ENCODE data around the gene ZDHHC14. TPM values are rescaled to one million over a fixed set of nuclear protein-coding genes. Genes with fewer than 3 reads are reported as not detected.

ZDHHC14 gene
- total and polyA plus RNA-seq, 2 experiments from 2014 or later: 3.0 to 7.4 TPM

DNA sequence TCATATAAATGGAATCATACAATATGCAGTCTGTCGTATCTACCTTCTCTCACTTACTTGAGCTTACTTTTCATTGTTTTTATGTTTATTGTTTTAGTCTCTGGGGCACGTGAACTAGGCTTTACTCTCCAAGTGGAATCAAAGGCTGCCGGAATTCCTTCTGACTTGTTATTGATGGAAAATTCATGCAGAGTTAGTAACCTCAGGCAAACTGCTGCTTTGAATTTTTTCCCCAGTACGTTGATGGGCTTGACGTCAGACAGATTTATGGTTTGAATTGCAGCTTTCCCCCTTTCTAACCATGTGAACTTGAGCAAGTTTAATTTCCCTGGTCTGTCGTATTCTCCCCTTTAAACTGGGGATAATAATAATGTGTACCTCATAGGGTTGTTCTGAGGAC lies 68.6 kb downstream of the ZDHHC14 start (continued):
- TF ChIP-seq, protein P1, sequence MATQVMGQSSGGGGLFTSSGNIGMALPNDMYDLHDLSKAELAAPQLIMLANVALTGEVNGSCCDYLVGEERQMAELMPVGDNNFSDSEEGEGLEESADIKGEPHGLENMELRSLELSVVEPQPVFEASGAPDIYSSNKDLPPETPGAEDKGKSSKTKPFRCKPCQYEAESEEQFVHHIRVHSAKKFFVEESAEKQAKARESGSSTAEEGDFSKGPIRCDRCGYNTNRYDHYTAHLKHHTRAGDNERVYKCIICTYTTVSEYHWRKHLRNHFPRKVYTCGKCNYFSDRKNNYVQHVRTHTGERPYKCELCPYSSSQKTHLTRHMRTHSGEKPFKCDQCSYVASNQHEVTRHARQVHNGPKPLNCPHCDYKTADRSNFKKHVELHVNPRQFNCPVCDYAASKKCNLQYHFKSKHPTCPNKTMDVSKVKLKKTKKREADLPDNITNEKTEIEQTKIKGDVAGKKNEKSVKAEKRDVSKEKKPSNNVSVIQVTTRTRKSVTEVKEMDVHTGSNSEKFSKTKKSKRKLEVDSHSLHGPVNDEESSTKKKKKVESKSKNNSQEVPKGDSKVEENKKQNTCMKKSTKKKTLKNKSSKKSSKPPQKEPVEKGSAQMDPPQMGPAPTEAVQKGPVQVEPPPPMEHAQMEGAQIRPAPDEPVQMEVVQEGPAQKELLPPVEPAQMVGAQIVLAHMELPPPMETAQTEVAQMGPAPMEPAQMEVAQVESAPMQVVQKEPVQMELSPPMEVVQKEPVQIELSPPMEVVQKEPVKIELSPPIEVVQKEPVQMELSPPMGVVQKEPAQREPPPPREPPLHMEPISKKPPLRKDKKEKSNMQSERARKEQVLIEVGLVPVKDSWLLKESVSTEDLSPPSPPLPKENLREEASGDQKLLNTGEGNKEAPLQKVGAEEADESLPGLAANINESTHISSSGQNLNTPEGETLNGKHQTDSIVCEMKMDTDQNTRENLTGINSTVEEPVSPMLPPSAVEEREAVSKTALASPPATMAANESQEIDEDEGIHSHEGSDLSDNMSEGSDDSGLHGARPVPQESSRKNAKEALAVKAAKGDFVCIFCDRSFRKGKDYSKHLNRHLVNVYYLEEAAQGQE (IDR thresholded peaks at IDR 0.05; ENCODE audit: unreplicated experiment): no peak
- no peak for TF ChIP-seq ZNF331 (CRISPR knock-in tag; IDR thresholded peaks at IDR 0.05; ENCODE audit: low read depth)
- TF ChIP-seq, protein P2, sequence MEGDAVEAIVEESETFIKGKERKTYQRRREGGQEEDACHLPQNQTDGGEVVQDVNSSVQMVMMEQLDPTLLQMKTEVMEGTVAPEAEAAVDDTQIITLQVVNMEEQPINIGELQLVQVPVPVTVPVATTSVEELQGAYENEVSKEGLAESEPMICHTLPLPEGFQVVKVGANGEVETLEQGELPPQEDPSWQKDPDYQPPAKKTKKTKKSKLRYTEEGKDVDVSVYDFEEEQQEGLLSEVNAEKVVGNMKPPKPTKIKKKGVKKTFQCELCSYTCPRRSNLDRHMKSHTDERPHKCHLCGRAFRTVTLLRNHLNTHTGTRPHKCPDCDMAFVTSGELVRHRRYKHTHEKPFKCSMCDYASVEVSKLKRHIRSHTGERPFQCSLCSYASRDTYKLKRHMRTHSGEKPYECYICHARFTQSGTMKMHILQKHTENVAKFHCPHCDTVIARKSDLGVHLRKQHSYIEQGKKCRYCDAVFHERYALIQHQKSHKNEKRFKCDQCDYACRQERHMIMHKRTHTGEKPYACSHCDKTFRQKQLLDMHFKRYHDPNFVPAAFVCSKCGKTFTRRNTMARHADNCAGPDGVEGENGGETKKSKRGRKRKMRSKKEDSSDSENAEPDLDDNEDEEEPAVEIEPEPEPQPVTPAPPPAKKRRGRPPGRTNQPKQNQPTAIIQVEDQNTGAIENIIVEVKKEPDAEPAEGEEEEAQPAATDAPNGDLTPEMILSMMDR (conservative IDR thresholded peaks at IDR 0.05; ENCODE audit: low read depth in 2 of 2): no peak
- TF ChIP-seq CREB1 (CRISPR knock-in tag; IDR thresholded peaks at IDR 0.05; ENCODE audit: low read depth): no peak
- no peak for TF ChIP-seq EZH2 (IDR thresholded peaks at IDR 0.05; ENCODE audit: low read depth, unreplicated experiment)
- TF ChIP-seq EZH2phosphoT487 (IDR thresholded peaks at IDR 0.05; ENCODE audit: unreplicated experiment): no peak
- no peak for TF ChIP-seq ZNF114 (CRISPR knock-in tag; IDR thresholded peaks at IDR 0.05)
- no peak for TF ChIP-seq POLR2AphosphoS5 (IDR thresholded peaks at IDR 0.05; ENCODE audit: low read depth)
- no peak for TF ChIP-seq NANOG (IDR thresholded peaks at IDR 0.05; ENCODE audit: borderline replicate concordance)

DNA sequence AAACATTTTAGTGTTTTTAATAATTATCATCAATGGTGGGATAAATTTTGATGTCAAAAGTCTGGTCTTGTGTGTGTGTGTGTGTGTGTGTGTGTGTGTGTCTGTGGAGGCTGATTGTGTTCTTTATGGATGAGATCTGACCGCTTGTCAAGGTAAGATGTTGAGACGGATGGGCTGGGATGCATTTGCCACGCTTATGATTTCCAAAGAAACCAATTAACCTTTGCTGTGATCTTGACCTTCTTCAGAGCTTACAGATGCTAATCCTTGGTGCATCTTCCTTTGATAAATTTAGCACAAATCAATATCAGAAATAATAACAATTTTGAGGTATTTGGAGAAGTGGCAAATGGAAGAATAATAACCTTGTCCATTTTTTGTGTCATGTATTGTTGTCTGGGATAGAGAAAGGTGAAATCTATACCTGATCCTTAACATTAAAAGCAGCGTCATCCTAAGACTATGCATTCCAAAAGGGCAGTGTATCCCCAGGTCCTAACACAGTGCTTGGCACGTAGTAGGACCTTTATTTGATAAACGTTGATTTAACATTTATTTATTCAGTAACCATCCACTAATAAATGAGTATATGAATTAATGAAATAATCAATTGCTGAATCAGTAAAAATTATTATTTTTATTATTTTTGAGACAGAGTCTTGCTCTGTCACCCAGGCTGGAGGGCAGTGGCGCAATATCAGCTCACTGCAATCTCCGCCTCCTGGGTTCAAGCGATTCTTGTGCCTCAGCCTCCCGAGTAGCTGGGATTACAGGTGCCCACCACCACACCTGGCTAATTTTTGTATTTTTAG lies 70.1 kb downstream of the ZDHHC14 start:
- peaks cover 6% of the 10 kb centered on the region for H3K27me3 Mint-ChIP-seq (ENCODE audit: insufficient read depth, low read depth, poor library complexity)
- TF ChIP-seq, protein P3, sequence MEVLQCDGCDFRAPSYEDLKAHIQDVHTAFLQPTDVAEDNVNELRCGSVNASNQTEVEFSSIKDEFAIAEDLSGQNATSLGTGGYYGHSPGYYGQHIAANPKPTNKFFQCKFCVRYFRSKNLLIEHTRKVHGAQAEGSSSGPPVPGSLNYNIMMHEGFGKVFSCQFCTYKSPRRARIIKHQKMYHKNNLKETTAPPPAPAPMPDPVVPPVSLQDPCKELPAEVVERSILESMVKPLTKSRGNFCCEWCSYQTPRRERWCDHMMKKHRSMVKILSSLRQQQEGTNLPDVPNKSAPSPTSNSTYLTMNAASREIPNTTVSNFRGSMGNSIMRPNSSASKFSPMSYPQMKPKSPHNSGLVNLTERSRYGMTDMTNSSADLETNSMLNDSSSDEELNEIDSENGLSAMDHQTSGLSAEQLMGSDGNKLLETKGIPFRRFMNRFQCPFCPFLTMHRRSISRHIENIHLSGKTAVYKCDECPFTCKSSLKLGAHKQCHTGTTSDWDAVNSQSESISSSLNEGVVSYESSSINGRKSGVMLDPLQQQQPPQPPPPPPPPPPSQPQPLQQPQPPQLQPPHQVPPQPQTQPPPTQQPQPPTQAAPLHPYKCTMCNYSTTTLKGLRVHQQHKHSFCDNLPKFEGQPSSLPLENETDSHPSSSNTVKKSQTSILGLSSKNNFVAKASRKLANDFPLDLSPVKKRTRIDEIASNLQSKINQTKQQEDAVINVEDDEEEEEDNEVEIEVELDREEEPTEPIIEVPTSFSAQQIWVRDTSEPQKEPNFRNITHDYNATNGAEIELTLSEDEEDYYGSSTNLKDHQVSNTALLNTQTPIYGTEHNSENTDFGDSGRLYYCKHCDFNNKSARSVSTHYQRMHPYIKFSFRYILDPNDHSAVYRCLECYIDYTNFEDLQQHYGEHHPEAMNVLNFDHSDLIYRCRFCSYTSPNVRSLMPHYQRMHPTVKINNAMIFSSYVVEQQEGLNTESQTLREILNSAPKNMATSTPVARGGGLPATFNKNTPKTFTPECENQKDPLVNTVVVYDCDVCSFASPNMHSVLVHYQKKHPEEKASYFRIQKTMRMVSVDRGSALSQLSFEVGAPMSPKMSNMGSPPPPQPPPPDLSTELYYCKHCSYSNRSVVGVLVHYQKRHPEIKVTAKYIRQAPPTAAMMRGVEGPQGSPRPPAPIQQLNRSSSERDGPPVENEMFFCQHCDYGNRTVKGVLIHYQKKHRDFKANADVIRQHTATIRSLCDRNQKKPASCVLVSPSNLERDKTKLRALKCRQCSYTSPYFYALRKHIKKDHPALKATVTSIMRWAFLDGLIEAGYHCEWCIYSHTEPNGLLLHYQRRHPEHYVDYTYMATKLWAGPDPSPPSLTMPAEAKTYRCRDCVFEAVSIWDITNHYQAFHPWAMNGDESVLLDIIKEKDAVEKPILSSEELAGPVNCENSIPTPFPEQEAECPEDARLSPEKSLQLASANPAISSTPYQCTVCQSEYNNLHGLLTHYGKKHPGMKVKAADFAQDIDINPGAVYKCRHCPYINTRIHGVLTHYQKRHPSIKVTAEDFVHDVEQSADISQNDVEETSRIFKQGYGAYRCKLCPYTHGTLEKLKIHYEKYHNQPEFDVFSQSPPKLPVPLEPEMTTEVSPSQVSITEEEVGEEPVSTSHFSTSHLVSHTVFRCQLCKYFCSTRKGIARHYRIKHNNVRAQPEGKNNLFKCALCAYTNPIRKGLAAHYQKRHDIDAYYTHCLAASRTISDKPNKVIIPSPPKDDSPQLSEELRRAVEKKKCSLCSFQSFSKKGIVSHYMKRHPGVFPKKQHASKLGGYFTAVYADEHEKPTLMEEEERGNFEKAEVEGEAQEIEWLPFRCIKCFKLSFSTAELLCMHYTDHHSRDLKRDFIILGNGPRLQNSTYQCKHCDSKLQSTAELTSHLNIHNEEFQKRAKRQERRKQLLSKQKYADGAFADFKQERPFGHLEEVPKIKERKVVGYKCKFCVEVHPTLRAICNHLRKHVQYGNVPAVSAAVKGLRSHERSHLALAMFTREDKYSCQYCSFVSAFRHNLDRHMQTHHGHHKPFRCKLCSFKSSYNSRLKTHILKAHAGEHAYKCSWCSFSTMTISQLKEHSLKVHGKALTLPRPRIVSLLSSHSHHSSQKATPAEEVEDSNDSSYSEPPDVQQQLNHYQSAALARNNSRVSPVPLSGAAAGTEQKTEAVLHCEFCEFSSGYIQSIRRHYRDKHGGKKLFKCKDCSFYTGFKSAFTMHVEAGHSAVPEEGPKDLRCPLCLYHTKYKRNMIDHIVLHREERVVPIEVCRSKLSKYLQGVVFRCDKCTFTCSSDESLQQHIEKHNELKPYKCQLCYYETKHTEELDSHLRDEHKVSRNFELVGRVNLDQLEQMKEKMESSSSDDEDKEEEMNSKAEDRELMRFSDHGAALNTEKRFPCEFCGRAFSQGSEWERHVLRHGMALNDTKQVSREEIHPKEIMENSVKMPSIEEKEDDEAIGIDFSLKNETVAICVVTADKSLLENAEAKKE (CRISPR knock-in tag; IDR thresholded peaks at IDR 0.05): no peak
- TF ChIP-seq EZH2phosphoT487 (IDR thresholded peaks at IDR 0.05; ENCODE audit: unreplicated experiment) (no peak), STAT1 (IDR thresholded peaks at IDR 0.05; ENCODE audit: unreplicated experiment) (no peak), EZH2 (IDR thresholded peaks at IDR 0.05; ENCODE audit: low read depth, unreplicated experiment) (no peak)
- TF ChIP-seq, protein P4, sequence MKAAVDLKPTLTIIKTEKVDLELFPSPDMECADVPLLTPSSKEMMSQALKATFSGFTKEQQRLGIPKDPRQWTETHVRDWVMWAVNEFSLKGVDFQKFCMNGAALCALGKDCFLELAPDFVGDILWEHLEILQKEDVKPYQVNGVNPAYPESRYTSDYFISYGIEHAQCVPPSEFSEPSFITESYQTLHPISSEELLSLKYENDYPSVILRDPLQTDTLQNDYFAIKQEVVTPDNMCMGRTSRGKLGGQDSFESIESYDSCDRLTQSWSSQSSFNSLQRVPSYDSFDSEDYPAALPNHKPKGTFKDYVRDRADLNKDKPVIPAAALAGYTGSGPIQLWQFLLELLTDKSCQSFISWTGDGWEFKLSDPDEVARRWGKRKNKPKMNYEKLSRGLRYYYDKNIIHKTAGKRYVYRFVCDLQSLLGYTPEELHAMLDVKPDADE (IDR thresholded peaks at IDR 0.05): no peak

More for the DNA sequence above, 70.1 kb downstream of the ZDHHC14 start:
- Histone ChIP-seq H4K20me1 (replicated peaks; ENCODE audit: insufficient read depth) (no peaks in the 10 kb centered on the region), H3K4me1 (ENCODE audit: insufficient read depth) (peaks cover 16% of the 10 kb centered on the region), H3K9me2 (ENCODE audit: insufficient read depth) (no peaks in the 10 kb centered on the region), H3K4me2 (no peak overlapping the region), H3K36me3 (ENCODE audit: insufficient read depth) (no peaks in the 10 kb centered on the region), H3K27me3 (ENCODE audit: insufficient read depth) (no peaks in the 10 kb centered on the region), H3K4me3 (no peak overlapping the region), H3K27ac (ENCODE audit: low read depth) (no peak overlapping the region), H2AFZ (no peak overlapping the region), H3K79me2 (replicated peaks; ENCODE audit: insufficient read depth) (no peaks in the 10 kb centered on the region), H3F3A (replicated peaks; ENCODE audit: low read depth) (0 out of 2 replicates have a peak, but pooled peaks cover 3% of the 10 kb centered on the region)
- no peaks in the 10 kb centered on the region for H3K36me3 Mint-ChIP-seq (ENCODE audit: low read depth)
- DNase-seq (ENCODE audit: low spot score) (no peak), ATAC-seq (no peak)
- H3K9me3 Mint-ChIP-seq: no peaks in the 10 kb centered on the region; the same call in 2 of the 3 replicates
- H3K4me3 Mint-ChIP-seq: no peak overlapping the region
- H3K27ac Mint-ChIP-seq: no peak overlapping the region
- peaks cover 18% of the 10 kb centered on the region for H3K4me1 Mint-ChIP-seq
